CD4-positive, alpha-beta T cell treated with Interleukin-1 beta for 1 hour (primary cell): Measurements from ENCODE around the gene KANK2.
"Not testable (repeated sequence)": the region's sequence is repeated elsewhere in the genome, so short reads cannot be mapped to it uniquely, and the experiment has no call there.

ENCODE experiments used
- DNase-seq, 2 donors: peaks; one replicate each; pipeline ENCODE4 v3.0.0-alpha.2; 2020 to 2022

Gene KANK2

GRCh38 chr19:11169896-11170678 is 27.3 kb downstream of the KANK2 start:
- DNase-seq, result no peak

GRCh38 chr19:11168568-11168967 is 28.8 kb downstream of the KANK2 start:
- DNase-seq, result no peak

GRCh38 chr19:11166281-11167142 is 30.8 kb downstream of the KANK2 start:
- no peak for DNase-seq

GRCh38 chr19:11165486-11166030 is 31.8 kb downstream of the KANK2 start:
- DNase-seq, result no peak

GRCh38 chr19:11164879-11165406 is 32.4 kb downstream of the KANK2 start:
- DNase-seq, result no peak

- DNase-seq, result no peak
Observed at GRCh38 chr19:11164296-11164695, 33.0 kb downstream of the KANK2 start.

- not testable (repeated sequence) for DNase-seq
Observed at GRCh38 chr19:11160440-11160768, 36.9 kb downstream of the KANK2 start.

GRCh38 chr19:11159598-11160439 is 37.5 kb downstream of the KANK2 start:
- DNase-seq, result no peak

- peak; percentile 95 to 96 for DNase-seq
Observed at GRCh38 chr19:11155373-11156120, 41.8 kb downstream of the KANK2 start, which contains the start of gene SPC24. TSS of gene SPC24 (minus strand) at chr19:11155782. CDS start at chr19:11155776, 6 bp downstream.

- DNase-seq, result no peak
Observed at GRCh38 chr19:11154683-11155047, 42.7 kb downstream of the KANK2 start.

GRCh38 chr19:11152318-11153062 is 44.9 kb downstream of the KANK2 start:
- DNase-seq, result no peak

- DNase-seq, result no peak
Observed at GRCh38 chr19:11151181-11151580, 46.2 kb downstream of the KANK2 start.

- DNase-seq, result no peak
Observed at GRCh38 chr19:11148001-11148400, 49.3 kb downstream of the KANK2 start.

GRCh38 chr19:11145536-11145924 is 51.8 kb downstream of the KANK2 start:
- no peak for DNase-seq

GRCh38 chr19:11142528-11143171 is 54.7 kb downstream of the KANK2 start:
- DNase-seq, result no peak

GRCh38 chr19:11141937-11142527 is 55.3 kb downstream of the KANK2 start:
- no peak for DNase-seq

- DNase-seq, result no peak
Observed at GRCh38 chr19:11140896-11141295, 56.4 kb downstream of the KANK2 start.

- not testable (repeated sequence) for DNase-seq
Observed at GRCh38 chr19:11140023-11140538, 57.3 kb downstream of the KANK2 start.

GRCh38 chr19:11138601-11139300 is 58.6 kb downstream of the KANK2 start:
- DNase-seq, result no peak
